PC-3 (cell line): ENCODE results near the gene CDK2AP2. TPM values are rescaled to one million over a fixed set of nuclear protein-coding genes. Genes with fewer than 3 reads are reported as not detected.
A peak's percentile ranks its signal among the peaks of the same experiment; 100 is the strongest.
"Not testable (repeated sequence)": the region's sequence is repeated elsewhere in the genome, so short reads cannot be mapped to it uniquely, and the experiment has no call there.

Source experiments
- ATAC-seq: fragments of 200-7000 bp; cut with Tn5 transposase; 2 replicates; pipeline ENCODE4 v1.9.1; 2020; ENCODE audit warnings: mild to moderate bottlenecking, moderate library complexity
- BruUV-seq: library from RNA; stranded (reverse); fragments of 400-500 nt; replicated peaks from 2 replicates; lab custom pipeline; 2021; lab: Mats Ljungman, UMichigan
- CTCF ChIA-PET: fragments of 300-600 bp; sonication (Branson Sonifier 250); formaldehyde crosslinking; loops from one replicate; lab custom pipeline; 2022; ENCODE audit warnings: antibody characterized with exemption; lab: Charles Lee
- POLR2A ChIA-PET: fragments of 300-600 bp; sonication (Branson Sonifier 250); formaldehyde crosslinking; loops from one replicate; lab custom pipeline; 2022; ENCODE audit warnings: antibody characterized with exemption; ENCODE audit not compliant: unreplicated experiment; lab: Charles Lee
- DNase-seq: peaks from one replicate; pipeline ENCODE4 v3.0.0-alpha.2; 2015
- H2AFZ ChIP-seq: fragments of 300-600 bp; sonication (generic); 2 replicates; pipeline ENCODE4 v1.6.0; 2016; ENCODE audit warnings: antibody characterized with exemption, low read length
- H3F3A ChIP-seq: fragments of 300-600 bp; sonication (generic); one replicate; pipeline ENCODE4 v1.6.0; 2017; ENCODE audit warnings: antibody characterized with exemption, low read length, control low read depth, mild to moderate bottlenecking; ENCODE audit not compliant: unreplicated experiment
- H3K27ac ChIP-seq: fragments of 300-600 bp; sonication (generic); 2 replicates; pipeline ENCODE4 v1.5.1; 2016; ENCODE audit warnings: mild to moderate bottlenecking, low read length
- H3K27me3 ChIP-seq: fragments of 300-600 bp; sonication (generic); 2 replicates; pipeline ENCODE4 v1.6.1; 2016; ENCODE audit warnings: low read length, mixed read lengths
- H3K36me3 ChIP-seq: fragments of 300-600 bp; sonication (generic); 2 replicates; pipeline ENCODE4 v1.6.1; 2016; ENCODE audit warnings: low read depth, mixed run types, low read length, mixed read lengths
- H3K4me1 ChIP-seq: fragments of 300-600 bp; sonication (generic); 2 replicates; pipeline ENCODE4 v1.5.1; 2016; ENCODE audit warnings: low read length; ENCODE audit not compliant: insufficient read depth
- H3K4me2 ChIP-seq: fragments of 300-600 bp; sonication (generic); 2 replicates; pipeline ENCODE4 v1.6.0; 2016; ENCODE audit warnings: low read length
- H3K4me3 ChIP-seq: fragments of 300-600 bp; sonication (generic); 2 replicates; pipeline ENCODE4 v1.5.1; 2016; ENCODE audit warnings: mild to moderate bottlenecking, low read length, mixed read lengths
- H3K79me2 ChIP-seq: fragments of 300-600 bp; sonication (generic); 2 replicates; pipeline ENCODE4 v1.6.1; 2017; ENCODE audit warnings: low read length, mixed read lengths
- H3K9ac ChIP-seq: fragments of 300-600 bp; sonication (generic); 2 replicates; pipeline ENCODE4 v1.6.0; 2016; ENCODE audit warnings: mild to moderate bottlenecking, low read length
- H3K9me2 ChIP-seq: fragments of 300-600 bp; sonication (generic); replicated peaks from 2 replicates; pipeline ENCODE4 v1.6.1; 2016; ENCODE audit warnings: mixed run types, low read length, mixed read lengths
- H3K9me3 ChIP-seq: fragments of 300-600 bp; sonication (generic); 2 replicates; pipeline ENCODE4 v1.6.1; 2016; ENCODE audit warnings: low read length, mixed read lengths
- H4K20me1 ChIP-seq: fragments of 300-600 bp; sonication (generic); 2 replicates; pipeline ENCODE4 v1.6.1; 2016; ENCODE audit warnings: low read length, mixed read lengths
- CTCF ChIP-seq: fragments of 300-600 bp; sonication (generic); conservative IDR thresholded peaks from 2 replicates; pipeline ENCODE4 v1.5.1; 2017; ENCODE audit warnings: antibody characterized with exemption, low read depth, mild to moderate bottlenecking, low read length
- EZH2 ChIP-seq: fragments of 300-600 bp; sonication (generic); IDR thresholded peaks from one replicate; pipeline ENCODE4 v1.6.1; 2017; ENCODE audit warnings: antibody characterized with exemption, mild to moderate bottlenecking, low read length; ENCODE audit not compliant: unreplicated experiment
- EZH2phosphoT487 ChIP-seq: fragments of 300-600 bp; sonication (generic); IDR thresholded peaks from 2 replicates; pipeline ENCODE4 v1.6.1; 2018; ENCODE audit warnings: mild to moderate bottlenecking, antibody characterized with exemption, low read length, borderline replicate concordance
- intact Hi-C: fragments of 100-400 bp; cut with micrococcal nuclease; formaldehyde crosslinking; loops from 2 replicates; pipeline ENCODE4 v1.9.0; 2023
- total RNA-seq: library from RNA; depleted of rRNA; stranded (reverse); fragments of >200 nt; gene quantifications from 2 replicates; pipeline ENCODE4 v1.2.3, GENCODE V29; 2014

The CDK2AP2 gene
- total RNA-seq, 1 experiment from 2014 or later, result 87.4 TPM

GRCh38 chr11:67482275-67482826 is 25.6 kb downstream of the CDK2AP2 start:
- peak overlapping the region; percentile 82 for H2AFZ ChIP-seq
- H3K9me2 ChIP-seq, result no peaks in the 10 kb centered on the region
- CTCF ChIA-PET, result interaction anchor here (0.6 kb wide), 1 partner anchor 107 kb away, joined by 7 read pairs; no protein-coding TSS in a partner anchor
- H3K4me1 ChIP-seq, result peaks cover 15% of the 10 kb centered on the region
- ATAC-seq, result peak; percentile 17
- no peak overlapping the region for H3K27ac ChIP-seq
- H3K79me2 ChIP-seq, result peaks cover 23% of the 10 kb centered on the region
- H3K36me3 ChIP-seq, result no peaks in the 10 kb centered on the region
- H3K4me3 ChIP-seq, result peak overlapping the region; percentile 73
- intact Hi-C loops, result loop anchor here (2.0 kb wide), 1 partner anchor 22 kb away; the partner anchor contains the start of gene PITPNM1
- H3K27me3 ChIP-seq, result no peaks in the 10 kb centered on the region
- TF ChIP-seq EZH2phosphoT487 (no peak), CTCF (no peak), EZH2 (no peak)
- H4K20me1 ChIP-seq, result no peaks in the 10 kb centered on the region
- no peaks in the 10 kb centered on the region for H3K9me3 ChIP-seq
- DNase-seq, result no peak
- H3K9ac ChIP-seq, result peak overlapping the region; percentile 73
- BruUV-seq, result TSS peak; percentile 97
- H3K4me2 ChIP-seq, result peak overlapping the region; percentile 90
- POLR2A ChIA-PET, result no interaction called here
- H3F3A ChIP-seq, result no peaks in the 10 kb centered on the region

- ATAC-seq, H3K79me2 ChIP-seq, H3K4me1 ChIP-seq, CTCF ChIA-PET, BruUV-seq, H3K4me3 ChIP-seq, H3K27ac ChIP-seq, H3K9me2 ChIP-seq, H3K27me3 ChIP-seq, H3F3A ChIP-seq, H2AFZ ChIP-seq, H3K9me3 ChIP-seq, DNase-seq, H4K20me1 ChIP-seq, intact Hi-C loops, H3K4me2 ChIP-seq, H3K36me3 ChIP-seq, H3K9ac ChIP-seq, POLR2A ChIA-PET: not testable (repeated sequence)
These were observed 30.5 kb downstream of the CDK2AP2 start for GRCh38 chr11:67477344-67478050.

GRCh38 chr11:67476692-67477091 is 31.3 kb downstream of the CDK2AP2 start:
- H3K9ac ChIP-seq, BruUV-seq, H3K79me2 ChIP-seq, H3K9me2 ChIP-seq, DNase-seq, H4K20me1 ChIP-seq, H3F3A ChIP-seq, H3K4me2 ChIP-seq, H3K4me1 ChIP-seq, ATAC-seq, H3K27me3 ChIP-seq, H3K36me3 ChIP-seq, intact Hi-C loops, H3K9me3 ChIP-seq, H3K4me3 ChIP-seq, POLR2A ChIA-PET, H2AFZ ChIP-seq, CTCF ChIA-PET, H3K27ac ChIP-seq: not testable (repeated sequence)
